ENCODE data around the gene CAVIN4. TPM values are rescaled to one million over a fixed set of nuclear protein-coding genes. Genes with fewer than 3 reads are reported as not detected.

The CAVIN4 gene
- polyA plus RNA-seq, 3 donors: 2.9 to 5.8 (median 3.9) TPM

DNA sequence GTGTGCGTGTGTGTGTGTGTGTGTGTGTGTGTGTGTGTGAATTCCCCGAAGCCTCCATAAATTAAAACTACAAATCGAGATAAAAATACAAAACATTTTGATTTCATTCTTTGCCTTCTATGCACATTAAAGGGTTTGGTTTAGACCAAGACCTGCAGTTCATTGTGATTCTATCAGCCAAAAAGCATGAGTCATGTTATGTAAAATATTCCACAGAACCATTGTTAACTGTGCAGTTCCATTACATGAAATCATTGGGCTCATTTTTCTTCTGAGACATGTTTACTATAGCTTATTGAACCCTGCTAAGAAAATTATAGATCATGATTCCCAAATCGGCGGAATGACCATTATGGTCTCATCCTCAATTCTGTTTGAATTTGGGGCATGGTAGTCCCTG lies 11.7 kb downstream of the CAVIN4 start:
- no peak for DNase-seq

GRCh38 chr9:100590481-100590880 lies 12.6 kb downstream of the CAVIN4 start:
- no peak for DNase-seq

DNA sequence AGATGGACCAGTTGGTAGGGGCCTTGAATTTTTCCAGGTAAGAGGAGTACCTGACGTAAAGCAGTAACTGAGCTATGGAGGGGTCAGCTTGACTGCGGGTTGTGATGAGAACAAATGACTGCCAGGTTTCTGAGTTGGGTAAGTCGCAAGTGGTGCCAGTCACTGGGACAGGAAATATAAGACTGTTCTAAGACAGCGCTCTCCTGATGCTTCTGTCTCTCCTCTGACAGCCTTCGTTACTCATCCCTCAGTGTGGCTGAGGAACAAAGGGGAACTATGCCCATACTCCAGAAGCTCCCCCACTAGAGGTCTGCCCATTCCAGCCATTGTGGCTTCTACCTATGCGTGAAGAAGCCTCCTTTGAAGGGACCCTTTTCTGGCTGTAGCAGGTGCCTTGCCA lies 13.3 kb downstream of the CAVIN4 start:
- DNase-seq: no peak

- no peak for DNase-seq
Observed at GRCh38 chr9:100591639-100592412, 13.9 kb downstream of the CAVIN4 start.

DNA sequence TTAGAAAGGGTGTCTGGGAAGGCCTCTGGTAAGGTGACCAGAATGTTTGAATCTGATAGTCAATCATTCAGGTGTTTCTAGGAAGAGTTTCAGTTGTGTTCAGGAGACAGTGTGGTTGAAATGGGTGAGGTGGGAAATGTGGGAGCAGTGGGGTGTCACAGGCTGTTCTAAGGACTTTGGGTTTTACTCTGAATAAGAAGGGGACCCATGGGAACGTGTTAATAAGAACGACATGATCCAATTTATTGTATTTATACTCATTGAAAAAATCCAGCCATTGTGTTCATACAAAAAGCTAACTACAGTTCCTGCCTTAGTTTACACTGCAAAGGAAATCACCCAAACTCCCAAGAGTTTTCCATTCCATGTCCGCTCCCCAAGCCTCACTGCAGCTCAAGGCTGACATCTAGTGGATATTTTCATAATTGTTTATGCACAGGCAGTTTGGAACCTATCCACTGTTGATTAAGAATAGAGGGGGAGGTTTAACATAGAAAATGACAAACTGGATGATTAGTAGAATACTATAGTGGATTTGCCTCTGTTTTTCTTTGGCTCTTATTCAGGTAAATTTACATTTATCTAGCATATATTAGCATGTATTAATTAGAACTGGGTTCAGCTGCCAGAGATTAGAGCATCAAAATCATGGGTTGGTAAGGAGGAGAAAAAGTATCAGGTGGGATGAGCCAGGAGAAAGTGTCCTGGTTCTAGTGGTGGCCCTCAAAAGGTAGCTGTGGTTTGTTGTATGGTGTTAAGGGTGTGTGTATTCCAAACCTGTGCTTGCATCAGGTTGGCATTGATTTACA lies 17.7 kb downstream of the CAVIN4 start:
- peak; percentile 72 for DNase-seq

- no peak for DNase-seq
Observed at GRCh38 chr9:100597236-100597635, 19.4 kb downstream of the CAVIN4 start.

DNA sequence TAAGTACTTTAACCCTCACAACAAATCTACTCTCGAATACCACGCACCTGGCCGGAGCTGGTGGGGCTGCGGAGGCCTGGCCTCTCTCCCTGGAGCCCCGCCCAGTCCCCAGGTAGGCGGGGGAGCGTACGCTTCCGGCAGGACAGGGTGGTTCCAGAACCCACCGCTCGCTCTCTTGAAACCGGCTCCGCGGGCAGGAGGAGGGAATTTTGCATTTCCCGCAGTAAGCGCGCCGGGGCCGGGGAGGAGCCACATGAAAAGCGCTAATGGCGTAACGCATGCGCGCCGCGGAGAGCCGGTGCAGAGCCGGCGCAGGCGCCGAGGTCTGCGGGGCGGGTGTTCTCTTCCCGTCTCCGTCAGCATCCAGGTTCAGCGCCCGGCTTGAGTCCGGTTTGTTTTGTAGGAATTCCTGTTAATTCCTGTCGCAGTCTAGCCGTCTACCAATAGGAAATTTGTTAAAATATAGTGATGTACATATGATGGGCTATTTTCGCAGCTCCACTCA lies 20.8 kb downstream of the CAVIN4 start:
- peak; percentile 84 for DNase-seq

DNA sequence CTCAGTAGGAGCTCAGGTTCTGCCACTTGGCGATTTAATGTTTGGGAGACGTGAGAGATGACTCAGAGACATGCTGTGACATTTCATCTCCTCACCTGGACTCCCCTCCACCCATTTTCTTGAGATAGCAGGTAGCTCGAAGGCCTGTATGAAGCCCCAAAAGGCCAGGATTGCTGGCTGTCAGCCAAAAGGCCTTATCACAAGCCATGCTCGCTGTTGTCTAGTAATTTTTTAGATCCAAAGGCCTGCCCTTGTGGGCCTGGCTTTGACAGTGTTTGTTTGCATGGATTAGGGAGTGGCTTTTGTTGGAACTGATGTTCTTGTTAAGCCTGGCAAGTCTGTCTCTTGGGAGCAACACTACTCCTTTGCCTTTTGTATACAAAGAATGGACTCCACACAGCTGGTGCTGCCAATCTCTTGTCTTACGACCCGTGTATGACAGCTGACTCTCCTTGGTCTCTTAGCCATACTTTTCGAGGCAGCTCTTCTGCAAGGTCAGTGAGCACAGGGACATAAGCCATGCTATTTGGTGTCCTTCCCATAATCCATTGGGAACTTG lies 22.7 kb downstream of the CAVIN4 start:
- no peak for DNase-seq

GRCh38 chr9:100601216-100601615 lies 23.3 kb downstream of the CAVIN4 start:
- peak; percentile 27 for DNase-seq

DNA sequence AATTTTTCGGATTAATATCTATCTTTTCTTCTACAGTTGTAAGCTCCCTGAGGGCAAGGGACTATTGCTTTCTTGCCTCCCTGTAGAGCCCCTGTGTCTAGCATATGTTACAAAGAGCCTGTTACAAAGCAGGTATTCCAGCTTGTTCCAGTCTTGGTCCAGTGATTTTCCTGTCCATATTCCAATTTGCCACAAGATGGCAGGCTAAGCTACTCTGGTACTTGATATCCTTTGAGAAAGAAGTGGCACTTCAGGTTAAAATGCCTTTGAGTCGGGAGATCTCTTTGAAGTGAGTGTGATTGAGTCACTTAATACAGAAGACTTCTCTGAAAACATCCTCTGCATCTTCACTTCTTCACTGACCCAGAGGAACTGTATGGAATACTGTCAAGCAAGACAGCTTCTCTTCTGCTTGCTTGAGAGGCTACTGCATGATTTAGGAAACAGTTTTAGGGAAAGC lies 24.5 kb downstream of the CAVIN4 start:
- peak; percentile 70 for DNase-seq

DNA sequence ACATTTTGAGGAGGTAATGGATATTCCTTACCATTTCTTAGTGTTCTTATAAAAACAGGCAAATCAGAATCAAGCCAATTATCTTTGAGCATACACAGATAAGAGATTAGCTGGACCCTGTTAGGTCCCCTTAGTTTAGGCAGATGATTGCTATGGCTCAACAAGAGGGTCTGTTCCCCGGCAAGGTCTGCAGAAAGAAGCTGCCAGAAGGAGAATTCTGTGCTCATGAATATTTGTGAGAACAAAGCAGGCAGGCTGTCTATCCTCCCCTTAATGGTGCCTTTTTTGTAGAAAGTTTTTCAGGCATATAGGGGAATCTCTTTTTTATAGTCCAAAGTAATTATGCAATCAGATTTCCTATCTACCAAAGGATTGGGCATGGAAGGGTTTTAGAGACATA lies 27.5 kb downstream of the CAVIN4 start:
- no peak for DNase-seq

- DNase-seq: no peak
Observed at GRCh38 chr9:100619194-100619593, 41.3 kb downstream of the CAVIN4 start.

DNA sequence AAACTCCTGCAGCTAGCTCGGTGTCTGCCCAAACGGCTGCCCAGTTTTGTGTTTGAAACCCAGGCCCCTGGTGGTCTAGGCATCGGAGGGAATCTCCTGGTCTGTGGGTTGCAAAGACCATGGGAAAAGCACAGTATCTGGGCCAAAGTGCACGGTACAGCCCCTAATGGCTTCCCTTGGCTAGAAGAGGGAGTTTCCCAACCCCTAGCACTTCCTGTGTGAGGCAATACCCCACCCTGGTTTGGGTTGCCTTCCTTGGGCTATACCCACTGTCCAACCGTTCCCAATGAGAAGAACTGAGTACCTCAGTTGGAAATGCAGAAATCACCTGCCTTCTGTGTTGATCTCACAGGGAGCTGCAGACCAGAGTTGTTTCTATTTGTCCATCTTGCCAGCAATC lies 41.8 kb downstream of the CAVIN4 start:
- no peak for DNase-seq

DNA sequence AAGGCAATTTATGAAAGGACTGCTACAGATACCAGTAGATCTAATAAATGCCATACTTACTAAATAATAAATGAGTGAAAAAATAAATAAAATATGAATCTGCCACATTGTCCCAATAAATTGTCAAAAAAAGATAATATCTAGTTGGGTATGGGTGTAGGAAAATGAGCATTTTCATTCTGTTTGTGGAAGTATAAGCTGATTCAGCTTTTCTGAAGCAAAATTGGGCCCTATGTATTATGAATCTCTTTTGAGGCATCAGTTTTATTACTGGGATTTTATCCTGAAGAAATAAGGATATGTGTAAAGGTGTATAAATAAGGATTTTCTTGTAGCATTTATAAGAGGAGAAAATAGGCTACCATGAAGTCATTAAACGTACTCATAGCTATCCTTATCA lies 46.1 kb downstream of the CAVIN4 start:
- no peak for DNase-seq

DNA sequence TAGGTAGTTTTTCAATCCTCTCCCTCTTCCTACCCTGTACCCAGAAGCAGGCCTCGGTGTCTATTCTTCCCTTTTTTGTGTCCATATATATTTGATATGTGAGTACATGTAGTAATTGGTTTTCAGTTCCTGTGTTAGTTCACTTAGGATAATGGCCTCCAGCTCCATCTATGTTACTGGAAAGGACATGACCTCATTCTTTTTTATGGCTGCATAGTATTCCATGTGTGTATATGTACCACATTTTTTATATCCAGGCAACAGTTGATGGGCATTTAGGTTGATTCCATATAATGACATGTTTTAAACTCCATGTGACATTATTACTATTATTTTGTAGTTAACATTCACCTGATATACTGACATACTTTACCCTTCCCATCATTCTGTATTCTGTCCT lies 49.1 kb downstream of the CAVIN4 start:
- no peak for DNase-seq

GRCh38 chr9:100637787-100638186 lies 59.9 kb downstream of the CAVIN4 start:
- DNase-seq: no peak

Other genes starting within 250 kb of the CAVIN4 start
- gene TEX10, start 225.1 kb upstream of the CAVIN4 start, polyA plus RNA-seq (ENCODE audit: insufficient read length in 3 of 3): 10 to 100 TPM; 38.3 to 45.8 (median 40.9) TPM
- gene MSANTD3, start 150.9 kb upstream of the CAVIN4 start, polyA plus RNA-seq (ENCODE audit: insufficient read length in 3 of 3): 10 to 100 TPM; 19.4 to 22.2 (median 21.7) TPM
- 10 to 100 TPM in 1 of 3 donors, 1 to 10 TPM in 2; 4.4 to 11.9 (median 8.5) TPM for gene TMEFF1, start 104.9 kb upstream of the CAVIN4 start, polyA plus RNA-seq (ENCODE audit: insufficient read length in 3 of 3)

All from renal pelvis (tissue), 4 donors.